Neural crest cell (in vitro differentiated cells): Measurements from ENCODE around the gene SLC9A3. TPM values are rescaled to one million over a fixed set of nuclear protein-coding genes. Genes with fewer than 3 reads are reported as not detected.

Experiments
- DNase-seq: peaks from one replicate; pipeline ENCODE4 v3.0.0; 2021; ENCODE audit warnings: low read depth, mixed read lengths, low spot score
- H3K27ac Mint-ChIP-seq: one replicate; pipeline ENCODE4 v1.8.0; 2021; ENCODE audit warnings: mild to moderate bottlenecking, mixed read lengths; ENCODE audit not compliant: unreplicated experiment
- H3K27me3 Mint-ChIP-seq: 2 replicates; pipeline ENCODE4 v1.8.0; 2021; ENCODE audit warnings: low read depth, mild to moderate bottlenecking, mixed read lengths
- H3K36me3 Mint-ChIP-seq: 2 replicates; pipeline ENCODE4 v1.8.0; 2021; ENCODE audit warnings: low read depth, mild to moderate bottlenecking, mixed read lengths
- H3K4me1 Mint-ChIP-seq: 2 replicates; pipeline ENCODE4 v1.8.0; 2021; ENCODE audit warnings: mixed read lengths
- H3K4me3 Mint-ChIP-seq: one replicate; pipeline ENCODE4 v1.8.0; 2021; ENCODE audit warnings: mild to moderate bottlenecking, mixed read lengths
- H3K9me3 Mint-ChIP-seq: 2 replicates; pipeline ENCODE4 v1.8.0; 2021; ENCODE audit warnings: mixed read lengths
- total RNA-seq: library from RNA; stranded (reverse); gene quantifications from 2 replicates; pipeline ENCODE4 v1.2.1, GENCODE V29; 2021
- TF ChIP-seq, protein P1 (sequence below): fragments of 200-600 bp; sonication (generic); conservative IDR thresholded peaks from 2 replicates; pipeline ENCODE4 v1.5.0; 2021; ENCODE audit warnings: antibody characterized with exemption, mild to moderate bottlenecking

SLC9A3 gene
- total RNA-seq, 1 donor from 2014 or later = 1.5 TPM

- Mint-ChIP-seq H3K27ac (no peak overlapping the region), H3K27me3 (peaks cover 29% of the 10 kb centered on the region), H3K9me3 (peaks cover 3% of the 10 kb centered on the region), H3K4me1 (no peaks in the 10 kb centered on the region), H3K4me3 (no peak overlapping the region), H3K36me3 (peaks cover 3% of the 10 kb centered on the region)
- DNase-seq = no peak
- TF ChIP-seq, protein P1, sequence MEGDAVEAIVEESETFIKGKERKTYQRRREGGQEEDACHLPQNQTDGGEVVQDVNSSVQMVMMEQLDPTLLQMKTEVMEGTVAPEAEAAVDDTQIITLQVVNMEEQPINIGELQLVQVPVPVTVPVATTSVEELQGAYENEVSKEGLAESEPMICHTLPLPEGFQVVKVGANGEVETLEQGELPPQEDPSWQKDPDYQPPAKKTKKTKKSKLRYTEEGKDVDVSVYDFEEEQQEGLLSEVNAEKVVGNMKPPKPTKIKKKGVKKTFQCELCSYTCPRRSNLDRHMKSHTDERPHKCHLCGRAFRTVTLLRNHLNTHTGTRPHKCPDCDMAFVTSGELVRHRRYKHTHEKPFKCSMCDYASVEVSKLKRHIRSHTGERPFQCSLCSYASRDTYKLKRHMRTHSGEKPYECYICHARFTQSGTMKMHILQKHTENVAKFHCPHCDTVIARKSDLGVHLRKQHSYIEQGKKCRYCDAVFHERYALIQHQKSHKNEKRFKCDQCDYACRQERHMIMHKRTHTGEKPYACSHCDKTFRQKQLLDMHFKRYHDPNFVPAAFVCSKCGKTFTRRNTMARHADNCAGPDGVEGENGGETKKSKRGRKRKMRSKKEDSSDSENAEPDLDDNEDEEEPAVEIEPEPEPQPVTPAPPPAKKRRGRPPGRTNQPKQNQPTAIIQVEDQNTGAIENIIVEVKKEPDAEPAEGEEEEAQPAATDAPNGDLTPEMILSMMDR = no peak
Observed at GRCh38 chr5:554284-554988, 30.2 kb upstream of the SLC9A3 start.

DNA sequence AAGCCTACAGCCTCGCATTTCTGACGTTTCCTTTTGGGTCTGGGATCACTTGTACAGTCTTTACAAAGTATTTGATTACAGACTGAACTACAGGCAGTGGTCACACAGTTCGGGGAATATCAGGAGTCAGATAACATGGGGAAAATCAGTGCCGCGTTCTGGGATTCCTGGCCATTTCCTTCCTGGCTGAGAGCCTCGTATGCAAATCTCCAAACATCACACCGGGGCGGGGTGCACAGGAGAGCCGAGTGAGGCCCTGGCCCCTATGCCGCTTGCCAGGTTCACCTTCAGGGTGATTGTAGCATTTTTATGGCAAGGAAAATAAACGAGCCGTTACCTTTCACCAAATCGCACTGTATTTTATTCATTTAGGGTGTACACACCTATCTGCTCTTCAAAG, 29.6 kb upstream of the SLC9A3 start:
- Mint-ChIP-seq H3K9me3 (peaks cover 3% of the 10 kb centered on the region), H3K27me3 (peaks cover 30% of the 10 kb centered on the region), H3K27ac (no peak overlapping the region), H3K36me3 (peaks cover 3% of the 10 kb centered on the region), H3K4me1 (no peaks in the 10 kb centered on the region), H3K4me3 (peak overlapping the region; percentile 43)
- DNase-seq = no peak
- TF ChIP-seq, protein P1 = no peak

- Mint-ChIP-seq H3K4me1 (peaks cover 5% of the 10 kb centered on the region), H3K27me3 (peaks cover 38% of the 10 kb centered on the region), H3K36me3 (peaks cover 3% of the 10 kb centered on the region), H3K4me3 (no peak overlapping the region), H3K9me3 (peaks cover 3% of the 10 kb centered on the region), H3K27ac (no peak overlapping the region)
- TF ChIP-seq, protein P1 = no peak
- DNase-seq = no peak
Observed at GRCh38 chr5:551406-551805, 27.2 kb upstream of the SLC9A3 start.

DNA sequence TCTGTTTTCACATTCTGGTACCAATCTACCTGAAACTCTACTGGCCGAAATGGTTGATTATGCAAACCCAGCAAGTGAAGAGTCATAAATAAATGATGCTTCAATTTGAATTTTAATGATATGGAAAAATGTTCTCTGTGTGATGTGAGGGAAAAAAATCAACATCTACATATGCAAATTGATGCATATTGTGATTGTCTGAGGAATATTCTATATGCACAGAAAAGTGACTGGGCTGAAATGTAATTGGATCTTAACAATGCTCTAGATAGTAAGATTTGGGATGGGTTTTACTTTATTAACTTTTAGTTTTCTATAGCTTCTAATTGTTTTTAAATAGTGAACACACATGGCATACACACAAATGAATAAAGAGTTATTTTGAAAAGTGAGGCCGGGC, 25.0 kb upstream of the SLC9A3 start:
- peaks cover 38% of the 10 kb centered on the region for H3K27me3 Mint-ChIP-seq
- H3K4me3 Mint-ChIP-seq = no peak overlapping the region
- no peak for DNase-seq
- TF ChIP-seq, protein P1 = no peak
- peaks cover 3% of the 10 kb centered on the region for H3K9me3 Mint-ChIP-seq
- peaks cover 3% of the 10 kb centered on the region for H3K36me3 Mint-ChIP-seq
- H3K27ac Mint-ChIP-seq = no peak overlapping the region
- peaks cover 5% of the 10 kb centered on the region for H3K4me1 Mint-ChIP-seq

GRCh38 chr5:548256-548655, 24.0 kb upstream of the SLC9A3 start:
- TF ChIP-seq, protein P1 = no peak
- DNase-seq = no peak
- Mint-ChIP-seq H3K4me3 (no peak overlapping the region), H3K36me3 (no peaks in the 10 kb centered on the region), H3K4me1 (peaks cover 5% of the 10 kb centered on the region), H3K9me3 (no peaks in the 10 kb centered on the region), H3K27me3 (peaks cover 31% of the 10 kb centered on the region), H3K27ac (no peak overlapping the region)
